ENCODE results near the gene DACT3.
A peak's percentile ranks its signal among the peaks of the same experiment; 100 is the strongest.

Gene DACT3

DNA sequence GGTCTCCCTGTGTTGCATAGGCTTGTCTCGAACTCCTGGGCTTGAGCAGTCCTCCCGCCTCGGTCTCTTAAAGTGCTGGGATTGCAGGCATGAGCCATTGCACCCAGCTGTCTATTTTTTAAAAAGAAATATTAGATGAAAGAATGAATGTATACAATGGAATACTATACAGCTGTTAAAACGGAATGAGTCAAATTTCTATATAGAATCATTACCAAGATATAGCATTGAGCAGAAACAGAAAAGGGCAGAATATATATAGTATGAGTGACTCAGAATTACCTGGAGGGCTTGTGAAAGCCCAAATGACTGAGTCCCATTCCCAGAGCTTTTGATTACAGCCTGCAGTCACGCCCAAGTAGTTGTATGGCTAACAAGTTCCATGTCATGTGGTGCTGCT is 4.4 kb downstream of the DACT3 start:
- H3K9ac ChIP-seq (ENCODE audit: low read length) = no peak overlapping the region
- H2AFZ ChIP-seq (ENCODE audit: low read length) = no peak overlapping the region
- H4K20me1 ChIP-seq (ENCODE audit: insufficient read depth, low read length) = no peaks in the 10 kb centered on the region
- no peak for TF ChIP-seq EZH2 (IDR thresholded peaks at IDR 0.05; ENCODE audit: borderline replicate concordance, low read length)
- TF ChIP-seq, protein P1, sequence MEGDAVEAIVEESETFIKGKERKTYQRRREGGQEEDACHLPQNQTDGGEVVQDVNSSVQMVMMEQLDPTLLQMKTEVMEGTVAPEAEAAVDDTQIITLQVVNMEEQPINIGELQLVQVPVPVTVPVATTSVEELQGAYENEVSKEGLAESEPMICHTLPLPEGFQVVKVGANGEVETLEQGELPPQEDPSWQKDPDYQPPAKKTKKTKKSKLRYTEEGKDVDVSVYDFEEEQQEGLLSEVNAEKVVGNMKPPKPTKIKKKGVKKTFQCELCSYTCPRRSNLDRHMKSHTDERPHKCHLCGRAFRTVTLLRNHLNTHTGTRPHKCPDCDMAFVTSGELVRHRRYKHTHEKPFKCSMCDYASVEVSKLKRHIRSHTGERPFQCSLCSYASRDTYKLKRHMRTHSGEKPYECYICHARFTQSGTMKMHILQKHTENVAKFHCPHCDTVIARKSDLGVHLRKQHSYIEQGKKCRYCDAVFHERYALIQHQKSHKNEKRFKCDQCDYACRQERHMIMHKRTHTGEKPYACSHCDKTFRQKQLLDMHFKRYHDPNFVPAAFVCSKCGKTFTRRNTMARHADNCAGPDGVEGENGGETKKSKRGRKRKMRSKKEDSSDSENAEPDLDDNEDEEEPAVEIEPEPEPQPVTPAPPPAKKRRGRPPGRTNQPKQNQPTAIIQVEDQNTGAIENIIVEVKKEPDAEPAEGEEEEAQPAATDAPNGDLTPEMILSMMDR (IDR thresholded peaks at IDR 0.05; ENCODE audit: low read length) = no peak
- H3K4me1 ChIP-seq (ENCODE audit: insufficient read depth, low read length, severe bottlenecking) = peaks cover 34% of the 10 kb centered on the region
- H3K79me2 ChIP-seq (ENCODE audit: insufficient read depth, low read length) = no peaks in the 10 kb centered on the region
- no peak overlapping the region for H3K4me3 ChIP-seq (ENCODE audit: low read depth, low read length, poor library complexity, severe bottlenecking)
- no peaks in the 10 kb centered on the region for H3K9me2 ChIP-seq (ENCODE audit: low read depth, low read length)
- H3K36me3 ChIP-seq (ENCODE audit: insufficient read depth, low read length) = no peaks in the 10 kb centered on the region
- H3K9me3 ChIP-seq (ENCODE audit: low read length) = no peaks in the 10 kb centered on the region
- no peaks in the 10 kb centered on the region; the same call in 1 of the 2 replicates for H3K27me3 ChIP-seq (ENCODE audit: insufficient read depth, low read length)
- H3F3A ChIP-seq (ENCODE audit: insufficient read depth, low read length) = no peaks in the 10 kb centered on the region
- H3K27ac ChIP-seq (ENCODE audit: low read depth, low read length, poor library complexity, severe bottlenecking) = no peak overlapping the region
- no peak overlapping the region for H3K4me2 ChIP-seq (ENCODE audit: low read length)

DNA sequence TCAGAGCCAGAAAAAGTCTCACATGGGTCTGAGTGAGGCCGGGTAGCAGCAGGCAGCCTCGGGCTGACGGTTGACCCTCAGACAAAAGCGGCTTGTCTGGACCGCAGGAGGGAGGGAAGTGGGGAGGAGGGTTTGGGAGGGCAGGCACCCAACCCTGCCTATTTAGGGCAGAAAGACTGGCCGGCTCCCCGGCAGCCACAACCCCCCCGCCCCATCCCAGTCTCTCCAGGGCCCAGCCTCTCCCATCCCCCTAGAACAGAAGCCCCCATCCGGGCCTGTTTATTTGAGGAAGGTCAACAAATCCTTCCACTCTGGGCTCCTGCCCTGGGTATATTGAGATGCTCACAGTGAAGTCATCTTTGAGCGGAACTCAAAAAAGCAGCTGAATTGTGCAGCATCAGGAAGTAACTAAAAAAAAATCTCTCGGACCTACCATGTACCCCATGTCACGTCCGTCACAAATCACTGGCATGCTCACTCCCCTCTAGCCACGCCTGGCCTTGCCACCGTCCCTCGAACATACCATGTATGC is 6.3 kb downstream of the DACT3 start:
- Histone ChIP-seq H3K4me3 (ENCODE audit: low read depth, low read length, poor library complexity, severe bottlenecking) (peak overlapping the region; percentile 14), H3K27me3 (ENCODE audit: insufficient read depth, low read length) (no peaks in the 10 kb centered on the region; the same call in 1 of the 2 replicates), H3K36me3 (ENCODE audit: insufficient read depth, low read length) (no peaks in the 10 kb centered on the region), H3K4me2 (ENCODE audit: low read length) (peak overlapping the region; percentile 49; the same call in 1 of the 2 replicates), H3K4me1 (ENCODE audit: insufficient read depth, low read length, severe bottlenecking) (peaks cover 22% of the 10 kb centered on the region), H3F3A (ENCODE audit: insufficient read depth, low read length) (no peaks in the 10 kb centered on the region), H3K27ac (ENCODE audit: low read depth, low read length, poor library complexity, severe bottlenecking) (peak overlapping the region; percentile 7), H3K9me3 (ENCODE audit: low read length) (no peaks in the 10 kb centered on the region), H4K20me1 (ENCODE audit: insufficient read depth, low read length) (no peaks in the 10 kb centered on the region), H3K9ac (ENCODE audit: low read length) (peak overlapping the region; percentile 16; the same call in 1 of the 2 replicates), H3K9me2 (ENCODE audit: low read depth, low read length) (no peaks in the 10 kb centered on the region), H3K79me2 (ENCODE audit: insufficient read depth, low read length) (no peaks in the 10 kb centered on the region), H2AFZ (ENCODE audit: low read length) (no peak overlapping the region)
- no peak for TF ChIP-seq EZH2 (IDR thresholded peaks at IDR 0.05; ENCODE audit: borderline replicate concordance, low read length)
- TF ChIP-seq, protein P1 (IDR thresholded peaks at IDR 0.05; ENCODE audit: low read length) = no peak

DNA sequence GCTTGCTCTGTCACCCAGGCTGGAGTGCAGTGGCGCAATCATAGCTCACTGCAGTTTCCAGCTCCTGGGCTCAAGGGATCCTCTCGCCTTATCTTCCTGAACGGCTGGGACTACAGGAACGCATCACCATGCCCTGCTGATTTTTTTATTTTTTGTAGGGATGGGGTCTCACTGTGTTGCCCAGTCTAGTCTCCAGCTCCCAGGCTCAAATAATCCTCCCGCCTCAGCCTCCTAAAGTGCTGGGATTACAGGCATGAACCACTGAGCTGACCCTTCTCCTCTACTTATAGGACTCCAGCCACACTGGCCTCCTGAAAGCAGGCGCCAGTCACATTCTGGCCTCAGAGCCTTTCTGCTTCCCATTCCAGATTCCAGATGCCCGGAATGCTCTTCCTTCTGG is 10.5 kb downstream of the DACT3 start:
- Histone ChIP-seq H3K79me2 (ENCODE audit: insufficient read depth, low read length) (no peaks in the 10 kb centered on the region), H3K4me3 (ENCODE audit: low read depth, low read length, poor library complexity, severe bottlenecking) (no peak overlapping the region), H3K27ac (ENCODE audit: low read depth, low read length, poor library complexity, severe bottlenecking) (no peak overlapping the region), H3K36me3 (ENCODE audit: insufficient read depth, low read length) (no peaks in the 10 kb centered on the region), H3K9me3 (ENCODE audit: low read length) (no peaks in the 10 kb centered on the region), H4K20me1 (ENCODE audit: insufficient read depth, low read length) (no peaks in the 10 kb centered on the region), H3K27me3 (ENCODE audit: insufficient read depth, low read length) (no peaks in the 10 kb centered on the region; the same call in 1 of the 2 replicates), H3F3A (ENCODE audit: insufficient read depth, low read length) (no peaks in the 10 kb centered on the region), H3K4me1 (ENCODE audit: insufficient read depth, low read length, severe bottlenecking) (peaks cover 15% of the 10 kb centered on the region), H3K9ac (ENCODE audit: low read length) (no peak overlapping the region), H3K9me2 (ENCODE audit: low read depth, low read length) (no peaks in the 10 kb centered on the region), H2AFZ (ENCODE audit: low read length) (no peak overlapping the region), H3K4me2 (ENCODE audit: low read length) (no peak overlapping the region)
- TF ChIP-seq EZH2 (IDR thresholded peaks at IDR 0.05; ENCODE audit: borderline replicate concordance, low read length) = no peak
- TF ChIP-seq, protein P1 (IDR thresholded peaks at IDR 0.05; ENCODE audit: low read length) = no peak
